Mucosa of descending colon (tissue), 3 donors: ENCODE data around the gene NFATC4. TPM values are rescaled to one million over a fixed set of nuclear protein-coding genes. Genes with fewer than 3 reads are reported as not detected.

ENCODE experiments used
- ATAC-seq: fragments of 200-7000 bp; cut with Tn5 transposase; one replicate; pipeline ENCODE4 v1.9.1; 2020; ENCODE audit warnings: mild to moderate bottlenecking, moderate library complexity
- DNase-seq, 3 donors: peaks; one replicate each; pipeline ENCODE4 v3.0.0-alpha.2; 2020
- H3K36me3 ChIP-seq: fragments of 200-600 bp; one replicate; pipeline ENCODE4 v1.8.0; 2021; ENCODE audit warnings: low read depth, mild to moderate bottlenecking
- H3K4me1 ChIP-seq: fragments of 200-600 bp; one replicate; pipeline ENCODE4 v1.8.0; 2021; ENCODE audit warnings: low read depth, mild to moderate bottlenecking
- H3K4me3 ChIP-seq: fragments of 200-600 bp; one replicate; pipeline ENCODE4 v1.8.0; 2021; ENCODE audit warnings: mild to moderate bottlenecking
- H3K9me3 ChIP-seq: fragments of 200-600 bp; one replicate; pipeline ENCODE4 v1.8.0; 2021; ENCODE audit warnings: mild to moderate bottlenecking
- CTCF ChIP-seq: fragments of 200-600 bp; IDR thresholded peaks from one replicate; pipeline ENCODE4 v1.8.0; 2022; ENCODE audit warnings: antibody characterized with exemption, mild to moderate bottlenecking
- intact Hi-C, 2 donors: fragments of 100-400 bp; cut with DNase I in 1 of 2; cut with micrococcal nuclease in 1 of 2; formaldehyde crosslinking; loops; one replicate each; pipeline versions ENCODE4 v1.11.0 to v1.11.1; 2022; cut with DNase I, micrococcal nuclease
- total RNA-seq, 3 donors: library from RNA; stranded (reverse); fragmentation: NEBNext Ultra II Directional in 2 of 3; extraction: Animal tissue kit (Norgen Biotek cat#: 25700) in 2 of 3; gene quantifications; one replicate each; pipeline versions ENCODE4 v1.2.1 to v1.2.4, GENCODE V29; 2021 to 2023
- donor health status: DM: no; HTN: no; CAD: no; lungs with moderate emphysema.
- donor health status: DM: no; HTN: no; CAD: no.
- donor health status: DM: no; HTN: yes; CAD: no.

The NFATC4 gene
- total RNA-seq, 3 donors from 2014 or later, result 11.9 to 112 (median 25.2) TPM

GRCh38 chr14:24414077-24414476 is 46.1 kb downstream of the NFATC4 start:
- H3K9me3 ChIP-seq, result no peaks in the 10 kb centered on the region
- H3K4me3 ChIP-seq, result no peak overlapping the region
- ATAC-seq (no peak), DNase-seq (no peak)
- no peaks in the 10 kb centered on the region for H3K36me3 ChIP-seq
- no peak for TF ChIP-seq CTCF
- H3K4me1 ChIP-seq, result peaks cover 4% of the 10 kb centered on the region
- intact Hi-C loops, result no loop called here

GRCh38 chr14:24414732-24415420 is 46.9 kb downstream of the NFATC4 start:
- no peak for TF ChIP-seq CTCF
- Histone ChIP-seq H3K4me3 (no peak overlapping the region), H3K9me3 (no peaks in the 10 kb centered on the region), H3K4me1 (peaks cover 8% of the 10 kb centered on the region), H3K36me3 (no peaks in the 10 kb centered on the region)
- no peak for DNase-seq
- intact Hi-C loops, result no loop called here
- no peak for ATAC-seq

- TF ChIP-seq CTCF, result no peak
- DNase-seq, result no peak
- no peaks in the 10 kb centered on the region for H3K9me3 ChIP-seq
- no peak overlapping the region for H3K4me3 ChIP-seq
- no peak for ATAC-seq
- no peaks in the 10 kb centered on the region for H3K36me3 ChIP-seq
- peaks cover 8% of the 10 kb centered on the region for H3K4me1 ChIP-seq
- intact Hi-C loops, result no loop called here
Observed at GRCh38 chr14:24415421-24416253, 47.7 kb downstream of the NFATC4 start.

GRCh38 chr14:24416254-24416931 is 48.4 kb downstream of the NFATC4 start:
- DNase-seq, result no peak
- no peak for TF ChIP-seq CTCF
- H3K4me3 ChIP-seq, result no peak overlapping the region
- intact Hi-C loops, result no loop called here
- ATAC-seq, result no peak
- H3K36me3 ChIP-seq, result no peaks in the 10 kb centered on the region
- peaks cover 8% of the 10 kb centered on the region for H3K4me1 ChIP-seq
- no peaks in the 10 kb centered on the region for H3K9me3 ChIP-seq

- DNase-seq (no peak), ATAC-seq (no peak)
- no peak for TF ChIP-seq CTCF
- peaks cover 8% of the 10 kb centered on the region for H3K4me1 ChIP-seq
- H3K9me3 ChIP-seq, result no peaks in the 10 kb centered on the region
- intact Hi-C loops, result no loop called here
- no peak overlapping the region for H3K4me3 ChIP-seq
- no peaks in the 10 kb centered on the region for H3K36me3 ChIP-seq
Observed at GRCh38 chr14:24416932-24417619, 49.1 kb downstream of the NFATC4 start.
